Subcutaneous adipose tissue (tissue), 4 donors: ENCODE measurements around the gene SLC22A9. TPM values are rescaled to one million over a fixed set of nuclear protein-coding genes. Genes with fewer than 3 reads are reported as not detected.

ENCODE experiments used
- CTCF ChIP-seq: fragments of 450-650 bp; IDR thresholded peaks from one replicate; pipeline ENCODE4 v1.5.1; 2016; ENCODE audit warnings: low read depth, mild to moderate bottlenecking, control low read depth, antibody characterized with exemption, moderate library complexity
- total RNA-seq, 4 donors: library from RNA; depleted of rRNA; stranded (reverse); fragments of >200 nt; gene quantifications; one replicate each; pipeline ENCODE4 v1.1.0, GENCODE V29; 2016

SLC22A9 gene
- total RNA-seq, result not detected

GRCh38 chr11:63369165-63369970 is at the start of gene SLC22A9:
Gene SLC22A9, plus strand, starts transcription at chr11:63369785. Its CDS starts 272 bp downstream, at chr11:63370057.
- no peak for TF ChIP-seq CTCF

GRCh38 chr11:63321723-63322122 is 47.9 kb upstream of the SLC22A9 start:
- TF ChIP-seq CTCF, result no peak

- no peak for TF ChIP-seq CTCF
Observed at GRCh38 chr11:63337070-63337469, 32.5 kb upstream of the SLC22A9 start.

GRCh38 chr11:63343130-63343529 is 26.5 kb upstream of the SLC22A9 start:
- no peak for TF ChIP-seq CTCF

- no peak for TF ChIP-seq CTCF
Observed at GRCh38 chr11:63352144-63352543, 17.4 kb upstream of the SLC22A9 start.

GRCh38 chr11:63362196-63362793 is 7.3 kb upstream of the SLC22A9 start:
- TF ChIP-seq CTCF, result no peak

- TF ChIP-seq CTCF, result no peak
Observed at GRCh38 chr11:63369971-63370588, 495 bp downstream of the SLC22A9 start.
